ENCODE measurements around the gene KCTD20.
A peak's percentile ranks its signal among the peaks of the same experiment; 100 is the strongest.

The KCTD20 gene

DNA sequence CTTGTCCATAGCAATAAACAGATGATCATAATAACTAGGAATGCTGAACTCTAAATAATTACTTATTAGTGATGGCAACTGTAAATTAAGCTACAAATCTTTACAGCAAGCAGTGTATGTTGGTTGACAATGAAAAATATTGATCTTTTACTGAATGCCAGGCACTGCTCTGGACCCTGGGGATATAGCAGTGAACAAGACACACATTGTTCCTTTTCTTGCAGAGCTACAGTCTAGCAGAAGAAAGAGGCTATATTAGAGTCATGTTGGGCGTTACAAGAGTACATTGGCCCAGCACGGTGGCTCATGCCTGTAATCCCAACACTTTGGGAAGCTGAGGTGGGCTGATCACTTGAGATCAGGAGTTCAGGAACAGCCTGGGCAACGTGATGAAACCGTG lies 11.6 kb upstream of the KCTD20 start:
- TF ChIP-seq TCF12 (IDR thresholded peaks at IDR 0.05; ENCODE audit: low read depth), result no peak
- TF ChIP-seq RAD21 (IDR thresholded peaks at IDR 0.05; ENCODE audit: low read depth), result no peak
- no peak for TF ChIP-seq TEAD4 (IDR thresholded peaks at IDR 0.05)
- TF ChIP-seq FOXM1 (IDR thresholded peaks at IDR 0.05; ENCODE audit: borderline replicate concordance, low read depth), result no peak
- TF ChIP-seq, protein P1, sequence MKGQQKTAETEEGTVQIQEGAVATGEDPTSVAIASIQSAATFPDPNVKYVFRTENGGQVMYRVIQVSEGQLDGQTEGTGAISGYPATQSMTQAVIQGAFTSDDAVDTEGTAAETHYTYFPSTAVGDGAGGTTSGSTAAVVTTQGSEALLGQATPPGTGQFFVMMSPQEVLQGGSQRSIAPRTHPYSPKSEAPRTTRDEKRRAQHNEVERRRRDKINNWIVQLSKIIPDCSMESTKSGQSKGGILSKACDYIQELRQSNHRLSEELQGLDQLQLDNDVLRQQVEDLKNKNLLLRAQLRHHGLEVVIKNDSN (IDR thresholded peaks at IDR 0.05), result no peak
- no peak for TF ChIP-seq MAX (IDR thresholded peaks at IDR 0.05)
- TF ChIP-seq EGR1 (IDR thresholded peaks at IDR 0.05), result no peak
- no peak for TF ChIP-seq CREB1 (IDR thresholded peaks at IDR 0.05; ENCODE audit: low read depth)
- no peak for TF ChIP-seq EP300 (IDR thresholded peaks at IDR 0.05; ENCODE audit: borderline replicate concordance)

DNA sequence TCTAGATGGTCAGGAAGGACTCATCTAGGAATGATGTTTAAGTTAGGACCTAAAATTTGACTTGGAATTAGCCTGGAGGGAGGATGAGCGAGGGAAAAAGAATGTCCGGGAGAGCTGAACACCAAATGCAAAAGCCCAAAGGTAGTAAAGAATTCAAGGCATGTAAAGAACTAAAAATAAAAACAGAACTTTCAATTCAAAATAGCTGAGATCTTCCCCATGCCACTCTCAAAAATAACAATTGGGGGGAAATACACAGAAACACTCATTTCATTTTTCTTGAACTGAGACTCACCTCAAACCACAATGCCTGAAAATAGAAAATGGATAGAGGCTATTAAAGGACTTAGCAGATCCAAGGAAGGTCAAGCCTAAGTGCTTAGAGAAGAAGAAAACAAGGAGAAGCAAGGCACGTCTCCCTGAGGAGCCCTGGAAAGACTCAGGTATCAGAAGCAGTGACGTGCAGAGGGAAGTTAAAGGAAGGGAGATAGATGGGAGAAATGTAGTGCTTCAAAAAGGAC lies 10.6 kb upstream of the KCTD20 start:
- TF ChIP-seq TCF12 (IDR thresholded peaks at IDR 0.05; ENCODE audit: low read depth) (no peak), RAD21 (IDR thresholded peaks at IDR 0.05; ENCODE audit: low read depth) (no peak), REST (IDR thresholded peaks at IDR 0.05; ENCODE audit: low read depth) (no peak), NFIC (IDR thresholded peaks at IDR 0.05) (no peak), CREB1 (IDR thresholded peaks at IDR 0.05; ENCODE audit: low read depth) (no peak), EP300 (IDR thresholded peaks at IDR 0.05; ENCODE audit: borderline replicate concordance) (no peak), EGR1 (IDR thresholded peaks at IDR 0.05) (no peak), CEBPB (IDR thresholded peaks at IDR 0.05) (no peak), TEAD4 (IDR thresholded peaks at IDR 0.05) (no peak), ZBTB7A (IDR thresholded peaks at IDR 0.05; ENCODE audit: low read depth) (no peak), MAX (IDR thresholded peaks at IDR 0.05) (no peak), TAF1 (IDR thresholded peaks at IDR 0.05; ENCODE audit: low read depth) (no peak), FOXM1 (IDR thresholded peaks at IDR 0.05; ENCODE audit: borderline replicate concordance, low read depth) (no peak), YY1 (IDR thresholded peaks at IDR 0.05; ENCODE audit: low read depth) (no peak)
- TF ChIP-seq, protein P1 (IDR thresholded peaks at IDR 0.05), result no peak

DNA sequence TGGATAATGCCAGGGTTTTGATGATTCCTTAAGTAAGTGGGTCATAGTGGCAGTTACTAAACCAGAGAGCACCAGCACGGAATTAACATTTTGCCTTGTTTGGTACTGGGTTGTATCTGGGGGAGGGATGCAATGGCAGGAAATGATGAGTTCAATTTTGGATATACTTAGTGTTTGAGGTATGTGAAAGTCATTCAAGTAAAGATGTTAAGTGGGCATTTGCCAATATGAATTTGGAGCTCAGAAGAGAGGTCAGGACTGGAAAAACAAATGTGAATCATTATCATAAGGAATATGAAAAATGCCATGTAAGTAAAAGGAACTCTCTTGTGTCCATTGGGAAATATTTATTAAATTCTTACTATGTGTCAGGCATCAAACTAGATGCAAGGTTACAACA lies 6.3 kb upstream of the KCTD20 start:
- TF ChIP-seq CEBPB (IDR thresholded peaks at IDR 0.05) (no peak), EP300 (IDR thresholded peaks at IDR 0.05; ENCODE audit: borderline replicate concordance) (no peak), FOXM1 (IDR thresholded peaks at IDR 0.05; ENCODE audit: borderline replicate concordance, low read depth) (no peak), TCF12 (IDR thresholded peaks at IDR 0.05; ENCODE audit: low read depth) (no peak), REST (IDR thresholded peaks at IDR 0.05; ENCODE audit: low read depth) (no peak), ZBTB7A (IDR thresholded peaks at IDR 0.05; ENCODE audit: low read depth) (no peak), RAD21 (IDR thresholded peaks at IDR 0.05; ENCODE audit: low read depth) (no peak), CREB1 (IDR thresholded peaks at IDR 0.05; ENCODE audit: low read depth) (no peak), NFIC (IDR thresholded peaks at IDR 0.05) (no peak), MAX (IDR thresholded peaks at IDR 0.05) (no peak), YY1 (IDR thresholded peaks at IDR 0.05; ENCODE audit: low read depth) (no peak), TEAD4 (IDR thresholded peaks at IDR 0.05) (no peak)
- TF ChIP-seq, protein P1 (IDR thresholded peaks at IDR 0.05), result no peak

- peak; percentile 89 for TF ChIP-seq CREB1 (IDR thresholded peaks at IDR 0.05; ENCODE audit: low read depth)
- no peak for TF ChIP-seq ZBTB7A (IDR thresholded peaks at IDR 0.05; ENCODE audit: low read depth)
- peak; percentile 43; the same call in 1 of the 2 replicates for TF ChIP-seq TAF1 (IDR thresholded peaks at IDR 0.05; ENCODE audit: low read depth)
- no peak for TF ChIP-seq REST (IDR thresholded peaks at IDR 0.05; ENCODE audit: low read depth)
- TF ChIP-seq NFIC (IDR thresholded peaks at IDR 0.05), result 0 out of 2 replicates have a peak, but pooled peaks have one; percentile 20
Measured at GRCh38 chr6:36441307-36441894, 1.4 kb upstream of the KCTD20 start.
